ENCODE measurements around the gene NUDCD3.

The NUDCD3 gene

GRCh38 chr7:44402401-44403060 is 87.9 kb downstream of the NUDCD3 start:
- no peak for DNase-seq

GRCh38 chr7:44401692-44402091 is 88.8 kb downstream of the NUDCD3 start:
- DNase-seq = no peak

- peak in 30 of 58 donors; percentile 17 to 78 (median 50) for DNase-seq
Observed at GRCh38 chr7:44400033-44400511, 90.4 kb downstream of the NUDCD3 start.

- no peak for DNase-seq
Observed at GRCh38 chr7:44398953-44399574, 91.4 kb downstream of the NUDCD3 start.

GRCh38 chr7:44398511-44398911 is 91.9 kb downstream of the NUDCD3 start:
- DNase-seq = peak in 30 of 58 donors; percentile 21 to 80 (median 53)

GRCh38 chr7:44396931-44397545 is 93.4 kb downstream of the NUDCD3 start:
- DNase-seq = peak in 1 of 58 donors; percentile 10

- DNase-seq = no peak
Observed at GRCh38 chr7:44396496-44396895, 94.0 kb downstream of the NUDCD3 start.

GRCh38 chr7:44395067-44395466 is 95.4 kb downstream of the NUDCD3 start:
- no peak for DNase-seq

- DNase-seq = no peak
Observed at GRCh38 chr7:44394636-44395035, 95.8 kb downstream of the NUDCD3 start.

GRCh38 chr7:44394112-44394447 is 96.4 kb downstream of the NUDCD3 start:
- no peak for DNase-seq

- no peak for DNase-seq
Observed at GRCh38 chr7:44393238-44394111, 97.0 kb downstream of the NUDCD3 start.

- no peak for DNase-seq
Observed at GRCh38 chr7:44392618-44393010, 97.8 kb downstream of the NUDCD3 start.

GRCh38 chr7:44391746-44392617 is 98.5 kb downstream of the NUDCD3 start:
- no peak for DNase-seq

- DNase-seq = no peak
Observed at GRCh38 chr7:44391171-44391570, 99.3 kb downstream of the NUDCD3 start.

- DNase-seq = no peak
Observed at GRCh38 chr7:44390701-44391100, 99.8 kb downstream of the NUDCD3 start.

GRCh38 chr7:44388089-44388970 is 102.1 kb downstream of the NUDCD3 start:
- DNase-seq = peak in 13 of 58 donors; percentile 16 to 68 (median 37)

GRCh38 chr7:44387389-44387788 is 103.1 kb downstream of the NUDCD3 start:
- DNase-seq = no peak

- peak in 10 of 58 donors; percentile 14 to 47 (median 30) for DNase-seq
Observed at GRCh38 chr7:44386139-44386913, 104.1 kb downstream of the NUDCD3 start.
